GM21825 (cell line): Measurements from ENCODE around the gene OBP2B.
"Not testable (repeated sequence)": the region's sequence is repeated elsewhere in the genome, so short reads cannot be mapped to it uniquely, and the experiment has no call there.

Experiments used
- ATAC-seq: cut with Tn5 transposase; IDR thresholded peaks from one replicate; pipeline ENCODE4 v1.9.1; 2021; ENCODE audit warnings: mild to moderate bottlenecking, moderate library complexity; ENCODE audit not compliant: unreplicated experiment

Gene OBP2B, protein sequence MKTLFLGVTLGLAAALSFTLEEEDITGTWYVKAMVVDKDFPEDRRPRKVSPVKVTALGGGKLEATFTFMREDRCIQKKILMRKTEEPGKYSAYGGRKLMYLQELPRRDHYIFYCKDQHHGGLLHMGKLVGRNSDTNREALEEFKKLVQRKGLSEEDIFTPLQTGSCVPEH

DNA sequence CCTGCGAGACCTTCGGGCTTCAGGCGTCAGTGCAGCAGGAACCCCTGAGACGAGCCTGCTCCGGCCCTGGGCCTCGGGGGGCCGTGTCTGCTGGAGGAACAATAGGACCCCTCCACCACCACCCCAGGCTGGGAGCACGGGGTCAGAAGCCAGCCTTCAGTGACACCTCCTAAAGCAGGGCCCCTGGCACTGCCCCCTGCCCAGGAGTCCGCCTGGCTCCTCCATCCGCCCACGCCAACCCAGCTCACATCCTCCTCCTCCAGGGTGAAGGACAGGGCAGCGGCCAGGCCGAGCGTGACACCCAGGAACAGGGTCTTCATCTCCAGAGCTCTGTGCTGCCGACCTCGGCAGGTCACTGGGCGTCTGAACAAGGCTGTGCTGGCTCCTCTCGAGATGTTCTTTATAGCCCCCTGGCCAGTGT is at the start of gene OBP2B:
Gene OBP2B (minus strand): TSS at position 371 of the 421 bp plus-strand sequence. CDS start 51 bp downstream, at position 320.
- not testable (repeated sequence) for ATAC-seq

DNA sequence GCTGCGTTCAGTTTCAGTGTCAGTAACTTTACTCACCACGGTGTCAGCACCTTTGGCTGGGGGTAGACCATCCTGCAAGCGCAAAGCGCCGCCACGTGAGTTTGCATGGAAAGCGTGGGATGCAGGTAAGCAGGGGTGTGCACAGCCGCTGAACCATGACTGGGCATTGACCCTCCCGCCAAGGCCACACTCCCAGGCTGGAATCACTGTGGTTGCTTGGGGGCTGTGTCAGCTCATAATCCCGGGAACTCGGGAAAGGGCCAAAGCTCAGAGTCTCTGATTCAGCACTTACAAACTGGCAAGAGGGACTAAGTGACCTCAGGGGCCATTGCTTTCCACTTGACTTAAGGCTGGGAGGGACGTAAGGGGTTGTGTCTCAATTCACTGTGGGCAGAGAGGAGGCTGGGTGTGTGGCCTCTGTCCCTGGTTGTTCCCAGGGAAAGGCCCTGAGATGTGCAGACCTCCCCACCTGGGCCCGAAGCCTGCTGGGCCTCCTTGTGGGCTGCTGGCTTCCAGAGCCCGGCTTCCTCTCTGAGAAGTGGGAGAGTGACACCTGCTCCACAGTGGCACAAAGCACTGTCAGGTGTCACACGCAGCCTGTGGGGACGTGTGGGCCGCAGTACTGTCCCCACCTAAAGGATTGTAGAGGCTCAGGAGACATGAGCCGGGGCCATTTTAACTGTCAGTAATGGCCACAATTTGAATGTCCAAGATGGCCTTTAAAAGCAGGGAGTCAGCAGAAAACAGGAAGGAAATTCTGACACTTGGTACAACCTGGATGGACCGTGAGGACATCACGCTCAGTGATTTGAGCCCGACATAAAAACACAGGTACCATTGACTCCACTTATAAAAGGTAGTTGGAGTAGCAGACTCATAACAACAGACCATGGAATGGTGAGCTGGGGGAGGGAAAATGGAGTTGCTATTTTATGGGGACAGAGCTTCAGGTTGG is 49.3 kb upstream of the OBP2B start:
- ATAC-seq: no peak

DNA sequence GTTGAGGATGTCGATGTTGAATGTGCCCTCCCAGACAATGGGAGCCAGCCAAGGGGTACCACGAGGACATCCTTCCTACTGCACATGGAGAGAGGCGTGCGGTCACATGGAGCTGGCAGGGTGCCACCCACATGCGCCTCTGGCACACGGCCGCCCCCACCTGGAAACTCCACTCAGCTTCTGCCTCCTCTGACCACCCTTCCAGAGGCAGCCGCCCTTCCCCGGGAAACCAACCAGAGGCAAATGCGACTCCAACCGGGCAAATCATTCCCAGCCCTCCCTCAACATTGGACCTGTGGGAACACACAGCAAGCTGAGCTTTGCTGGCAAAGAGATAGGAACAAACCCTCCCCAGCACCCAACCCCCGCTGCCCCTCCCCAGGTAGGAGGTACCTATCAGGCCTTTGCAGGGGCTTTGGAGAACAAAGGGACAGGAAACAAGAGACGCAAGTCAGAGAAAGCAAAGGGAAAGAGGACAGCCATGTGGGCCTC is 48.5 kb upstream of the OBP2B start:
- no peak for ATAC-seq

DNA sequence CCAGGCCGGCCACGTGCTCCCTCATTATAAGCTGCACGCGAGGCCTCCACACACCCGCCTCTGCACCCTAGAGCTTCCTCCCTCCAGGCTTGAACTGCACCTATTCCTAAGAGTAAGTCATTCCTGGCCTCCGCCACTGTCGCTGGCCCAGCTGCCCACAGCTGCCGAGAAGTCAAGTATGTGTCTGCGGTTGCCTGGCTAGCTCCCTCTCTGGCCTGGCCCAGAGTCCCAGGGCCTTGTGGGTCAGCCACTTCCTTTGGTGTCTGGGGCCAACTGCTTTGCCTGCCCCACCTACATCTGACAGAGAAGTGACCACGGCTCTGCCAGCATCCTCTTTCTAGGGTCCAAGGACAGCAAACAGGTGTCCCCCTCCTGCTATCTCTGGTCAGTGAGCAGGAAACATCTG is 47.6 kb upstream of the OBP2B start:
- no peak for ATAC-seq

- ATAC-seq: no peak
These were observed 47.0 kb upstream of the OBP2B start for GRCh38 chr9:133256136-133256461.

DNA sequence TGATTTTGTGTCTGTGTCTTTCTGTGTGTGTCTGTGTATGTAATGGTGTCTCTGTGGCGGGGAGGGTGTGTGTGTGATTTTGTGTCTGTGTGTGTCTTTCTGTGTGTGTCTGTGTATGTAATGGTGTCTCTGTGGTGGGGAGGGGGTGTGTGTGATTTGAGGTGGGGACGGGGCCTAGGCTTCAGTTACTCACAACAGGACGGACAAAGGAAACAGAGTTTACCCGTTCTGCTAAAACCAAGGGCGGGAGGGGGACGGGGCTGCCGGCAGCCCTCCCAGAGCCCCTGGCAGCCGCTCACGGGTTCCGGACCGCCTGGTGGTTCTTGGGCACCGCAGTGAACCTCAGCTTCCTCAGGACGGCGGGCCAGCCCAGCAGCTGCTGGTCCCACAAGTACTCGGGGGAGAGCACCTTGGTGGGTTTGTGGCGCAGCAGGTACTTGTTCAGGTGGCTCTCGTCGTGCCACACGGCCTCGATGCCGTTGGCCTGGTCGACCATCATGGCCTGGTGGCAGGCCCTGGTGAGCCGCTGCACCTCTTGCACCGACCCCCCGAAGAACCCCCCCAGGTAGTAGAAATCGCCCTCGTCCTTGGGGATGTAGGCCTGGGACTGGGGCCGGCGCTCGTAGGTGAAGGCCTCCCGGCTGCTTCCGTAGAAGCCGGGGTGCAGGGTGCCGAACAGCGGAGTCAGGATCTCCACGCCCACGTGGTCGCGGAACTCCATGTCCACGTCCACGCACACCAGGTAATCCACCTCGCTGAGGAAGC is 46.5 kb upstream of the OBP2B start:
- ATAC-seq: no peak

- ATAC-seq: no peak
These were observed 45.4 kb upstream of the OBP2B start for GRCh38 chr9:133254471-133254870.

GRCh38 chr9:133253268-133253667 is 44.2 kb upstream of the OBP2B start:
- ATAC-seq: no peak

- no peak for ATAC-seq
These were observed 43.4 kb upstream of the OBP2B start for GRCh38 chr9:133252301-133253020.

- ATAC-seq: no peak
These were observed 42.7 kb upstream of the OBP2B start for GRCh38 chr9:133251773-133252172.

DNA sequence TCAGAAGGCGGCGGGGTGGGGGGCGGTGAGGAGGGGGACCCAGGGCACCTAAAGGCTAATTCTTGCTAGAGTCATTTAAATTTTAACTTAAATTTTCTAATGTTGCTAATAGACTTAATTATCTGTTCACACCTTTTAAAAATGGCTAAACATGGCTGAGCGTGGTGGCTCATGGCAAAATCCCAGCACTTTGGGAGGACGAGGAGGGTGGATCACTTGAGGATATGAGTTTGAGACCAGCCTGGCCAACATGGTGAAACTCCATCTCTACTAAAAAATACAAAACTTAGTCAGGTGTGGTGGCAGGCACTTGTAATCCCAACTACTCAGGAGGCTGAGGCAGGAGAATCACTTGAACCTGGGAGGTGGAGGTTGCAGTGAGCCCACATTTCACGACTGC is 42.2 kb upstream of the OBP2B start:
- ATAC-seq: not testable (repeated sequence)

GRCh38 chr9:133250741-133251170 is 41.7 kb upstream of the OBP2B start:
- no peak for ATAC-seq

DNA sequence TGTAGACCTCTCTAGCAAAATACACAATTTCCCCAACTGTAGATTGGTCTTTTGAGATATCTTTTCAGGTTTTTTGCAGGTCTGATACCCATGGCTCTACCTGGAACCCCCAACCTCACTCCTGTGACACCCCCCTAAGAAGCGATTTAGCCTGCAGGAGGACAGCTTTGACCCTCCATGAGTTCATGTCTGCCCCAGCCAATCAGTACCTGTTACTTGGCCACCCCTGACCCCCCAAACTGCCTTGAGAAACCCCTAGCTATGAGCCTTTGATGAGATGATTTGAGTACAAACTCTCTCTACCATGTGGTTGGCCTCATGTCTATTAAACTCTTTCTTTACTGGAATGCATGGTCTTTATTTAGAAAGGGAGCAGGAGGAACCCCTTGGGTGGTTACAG is 40.3 kb upstream of the OBP2B start:
- ATAC-seq: no peak

DNA sequence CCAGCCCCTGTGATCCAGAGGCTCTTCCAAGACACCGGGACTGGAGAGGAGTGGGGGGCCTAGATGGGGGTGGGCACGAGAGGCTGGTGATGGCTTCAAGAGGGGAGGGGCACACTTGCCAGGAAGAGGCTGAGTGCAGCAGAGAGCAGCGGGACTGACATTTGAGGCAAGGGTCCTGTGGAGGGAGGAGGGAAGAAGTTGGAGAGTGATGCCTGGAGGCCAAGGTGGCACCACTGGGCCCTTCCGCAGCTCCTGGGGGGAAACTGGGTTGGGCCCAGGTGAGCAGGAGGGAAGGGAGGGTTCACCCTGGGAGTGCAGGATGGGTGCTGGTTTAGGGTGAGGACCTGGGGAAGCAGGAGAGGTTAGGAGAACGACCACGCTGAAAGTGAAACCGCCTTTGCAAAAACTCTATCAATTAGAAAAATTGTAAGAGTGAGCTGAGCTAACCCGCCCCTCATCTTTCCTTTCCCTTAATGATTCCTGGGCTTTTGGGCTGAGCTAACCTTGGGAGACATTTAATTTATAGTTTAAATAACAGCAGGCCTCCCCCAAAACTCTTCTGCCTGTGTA is 39.8 kb upstream of the OBP2B start:
- no peak for ATAC-seq

DNA sequence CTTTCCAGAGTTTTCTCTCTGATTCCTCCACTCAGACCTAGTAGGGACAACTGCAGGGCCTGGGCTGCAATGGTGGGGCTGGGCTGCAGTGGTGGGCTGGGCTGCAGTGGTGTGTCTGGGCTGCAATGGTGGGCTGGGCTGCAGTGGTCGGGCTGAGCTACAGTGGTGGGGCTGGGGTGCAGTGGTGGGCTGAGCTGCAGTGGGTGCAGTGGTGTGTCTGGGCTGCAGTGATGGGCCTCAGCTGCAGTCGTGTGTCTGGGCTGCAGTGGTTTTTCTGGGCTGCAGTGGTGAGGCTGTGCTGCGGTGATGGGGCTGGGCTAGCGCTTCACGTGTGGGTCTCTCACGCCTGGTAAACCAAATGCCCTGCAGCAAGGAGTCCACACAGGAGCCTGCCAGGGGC is 38.6 kb upstream of the OBP2B start:
- no peak for ATAC-seq

GRCh38 chr9:133246991-133247390 is 37.9 kb upstream of the OBP2B start:
- no peak for ATAC-seq

DNA sequence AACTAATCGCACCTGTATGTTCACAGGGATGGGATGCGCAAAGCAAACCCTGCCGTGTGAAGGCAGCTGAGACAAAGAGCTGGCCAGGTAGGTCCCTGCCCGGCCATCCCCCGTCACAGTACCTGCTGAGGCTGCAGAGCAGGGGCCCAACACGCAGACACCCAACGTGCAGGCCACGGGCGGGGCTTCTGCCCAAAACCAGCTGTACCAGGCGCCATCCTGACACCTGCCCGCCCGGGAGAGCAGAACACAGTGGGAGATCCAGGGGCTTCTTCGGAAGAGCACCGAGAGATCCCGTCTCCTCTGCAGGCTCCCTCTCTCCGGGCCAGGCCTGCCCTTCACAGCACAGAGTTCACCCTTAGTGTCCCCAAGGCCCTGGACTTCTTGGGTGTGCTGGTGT is 37.5 kb upstream of the OBP2B start:
- no peak for ATAC-seq

- ATAC-seq: no peak
These were observed 33.9 kb upstream of the OBP2B start for GRCh38 chr9:133242991-133243390.

DNA sequence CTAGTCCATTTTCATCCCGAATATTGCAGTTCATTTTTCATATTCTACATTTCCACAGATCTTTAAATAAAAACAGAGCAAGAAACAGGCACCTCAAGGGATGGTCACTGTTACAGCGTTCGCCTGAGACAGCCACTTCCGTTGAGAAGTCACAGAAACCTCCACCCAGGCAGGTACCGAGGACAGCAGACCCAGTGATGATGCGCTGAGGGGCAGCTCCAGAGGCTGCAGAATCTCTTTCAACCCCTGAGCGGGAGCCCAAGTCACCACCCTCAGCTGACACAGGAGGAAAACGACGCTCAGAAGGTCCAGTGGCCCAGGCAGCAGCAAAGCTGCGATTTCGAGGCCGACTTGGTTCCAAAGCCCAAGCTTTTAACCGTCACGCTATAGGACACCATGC is 33.2 kb upstream of the OBP2B start:
- no peak for ATAC-seq

GRCh38 chr9:133239533-133240090 is 30.6 kb upstream of the OBP2B start:
- no peak for ATAC-seq
